ENCODE measurements around the gene FOXL3. TPM values are rescaled to one million over a fixed set of nuclear protein-coding genes. Genes with fewer than 3 reads are reported as not detected.
A peak's percentile ranks its signal among the peaks of the same experiment; 100 is the strongest.

Gene FOXL3
- total RNA-seq, 2 experiments from 2014 or later = not detected

DNA sequence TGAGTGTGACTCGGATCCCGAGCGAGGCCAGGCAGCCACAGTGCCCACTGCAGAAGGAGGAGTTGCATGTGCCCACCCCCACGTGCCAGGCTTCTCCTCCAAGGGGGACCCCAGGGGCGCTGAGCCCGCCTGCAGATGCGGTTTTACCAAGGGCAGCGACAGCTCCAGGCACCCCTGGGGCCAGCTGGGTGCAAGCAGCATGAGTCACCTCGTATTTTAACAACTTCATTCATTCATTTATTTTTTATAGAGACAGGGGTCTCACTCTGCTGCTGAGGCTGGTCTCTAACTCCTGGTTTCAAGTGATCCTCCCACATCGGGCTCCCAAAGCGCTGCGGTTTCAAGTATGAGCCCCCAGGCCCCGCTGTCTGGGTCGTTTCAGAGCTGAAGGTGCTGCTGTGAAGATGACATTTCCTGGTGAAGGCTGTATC lies 1.3 kb upstream of the FOXL3 start:
- H3K4me1 Mint-ChIP-seq (ENCODE audit: low read depth) = no peaks in the 10 kb centered on the region
- H3K36me3 Mint-ChIP-seq (ENCODE audit: low read depth) = no peaks in the 10 kb centered on the region
- Histone ChIP-seq H3K27me3 (ENCODE audit: control insufficient read depth in 1 of 2, insufficient read depth in 2 of 2, low read length in 2 of 2) (peaks cover 33 to 47% of the 10 kb centered on the region in 2 experiments), H3K4me3 (ENCODE audit: low read length) (no peak overlapping the region), H3K36me3 (ENCODE audit: insufficient read depth, low read length) (no peaks in the 10 kb centered on the region), H3K4me1 (ENCODE audit: insufficient read depth, low read length) (no peaks in the 10 kb centered on the region), H3K27ac (ENCODE audit: low read depth in 1 of 2, low read length in 2 of 2) (no peak overlapping the region), H3K9me3 (ENCODE audit: control insufficient read depth in 1 of 2, insufficient read depth in 1 of 2, low read length in 2 of 2) (peaks cover 0 to 22% of the 10 kb centered on the region in 2 experiments)
- ChIA-PET CTCF (no interaction called here), POLR2A (no interaction called here)
- intact Hi-C loops (cut with DNase I, micrococcal nuclease) = no loop called here
- TF ChIP-seq, protein P1, sequence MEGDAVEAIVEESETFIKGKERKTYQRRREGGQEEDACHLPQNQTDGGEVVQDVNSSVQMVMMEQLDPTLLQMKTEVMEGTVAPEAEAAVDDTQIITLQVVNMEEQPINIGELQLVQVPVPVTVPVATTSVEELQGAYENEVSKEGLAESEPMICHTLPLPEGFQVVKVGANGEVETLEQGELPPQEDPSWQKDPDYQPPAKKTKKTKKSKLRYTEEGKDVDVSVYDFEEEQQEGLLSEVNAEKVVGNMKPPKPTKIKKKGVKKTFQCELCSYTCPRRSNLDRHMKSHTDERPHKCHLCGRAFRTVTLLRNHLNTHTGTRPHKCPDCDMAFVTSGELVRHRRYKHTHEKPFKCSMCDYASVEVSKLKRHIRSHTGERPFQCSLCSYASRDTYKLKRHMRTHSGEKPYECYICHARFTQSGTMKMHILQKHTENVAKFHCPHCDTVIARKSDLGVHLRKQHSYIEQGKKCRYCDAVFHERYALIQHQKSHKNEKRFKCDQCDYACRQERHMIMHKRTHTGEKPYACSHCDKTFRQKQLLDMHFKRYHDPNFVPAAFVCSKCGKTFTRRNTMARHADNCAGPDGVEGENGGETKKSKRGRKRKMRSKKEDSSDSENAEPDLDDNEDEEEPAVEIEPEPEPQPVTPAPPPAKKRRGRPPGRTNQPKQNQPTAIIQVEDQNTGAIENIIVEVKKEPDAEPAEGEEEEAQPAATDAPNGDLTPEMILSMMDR (IDR thresholded peaks at IDR 0.05) = no peak
- H3K27ac Mint-ChIP-seq = no peak overlapping the region
- DNase-seq (peak in 1 of 14 experiments; percentile 16), ATAC-seq (ENCODE audit: poor library complexity) (no peak)
- no peak overlapping the region for H3K4me3 Mint-ChIP-seq
- H3K9me3 Mint-ChIP-seq = no peaks in the 10 kb centered on the region
- peaks cover 49% of the 10 kb centered on the region for H3K27me3 Mint-ChIP-seq

- H3K4me1 ChIP-seq (ENCODE audit: insufficient read depth, low read length) = no peaks in the 10 kb centered on the region
- Mint-ChIP-seq H3K27ac (no peak overlapping the region), H3K36me3 (ENCODE audit: low read depth) (no peaks in the 10 kb centered on the region), H3K4me1 (ENCODE audit: low read depth) (no peaks in the 10 kb centered on the region), H3K27me3 (peaks cover 49% of the 10 kb centered on the region), H3K4me3 (no peak overlapping the region), H3K9me3 (no peaks in the 10 kb centered on the region)
- CTCF ChIA-PET = no interaction called here
- peaks cover 34 to 53% of the 10 kb centered on the region in 2 experiments for H3K27me3 ChIP-seq (ENCODE audit: control insufficient read depth in 1 of 2, insufficient read depth in 2 of 2, low read length in 2 of 2)
- H3K9me3 ChIP-seq (ENCODE audit: control insufficient read depth in 1 of 2, insufficient read depth in 1 of 2, low read length in 2 of 2) = peaks cover 0 to 27% of the 10 kb centered on the region in 2 experiments
- H3K36me3 ChIP-seq (ENCODE audit: insufficient read depth, low read length) = no peaks in the 10 kb centered on the region
- H3K4me3 ChIP-seq (ENCODE audit: low read length) = no peak overlapping the region
- peak in 1 of 14 experiments; percentile 25 for DNase-seq
- POLR2A ChIA-PET = no interaction called here
- no peak overlapping the region for H3K27ac ChIP-seq (ENCODE audit: low read depth in 1 of 2, low read length in 2 of 2)
- intact Hi-C loops (cut with DNase I, micrococcal nuclease) = no loop called here
- TF ChIP-seq, protein P1 (IDR thresholded peaks at IDR 0.05) = no peak
- no peak for ATAC-seq (ENCODE audit: poor library complexity)
Observed at GRCh38 chr7:289209-289755, 688 bp upstream of the FOXL3 start.

- TF ChIP-seq, protein P1 (IDR thresholded peaks at IDR 0.05) = no peak
- H3K4me1 ChIP-seq (ENCODE audit: insufficient read depth, low read length) = no peaks in the 10 kb centered on the region
- no peaks in the 10 kb centered on the region for H3K4me1 Mint-ChIP-seq (ENCODE audit: low read depth)
- intact Hi-C loops (cut with DNase I, micrococcal nuclease) = no loop called here
- H3K36me3 ChIP-seq (ENCODE audit: insufficient read depth, low read length) = no peaks in the 10 kb centered on the region
- peaks cover 39 to 55% of the 10 kb centered on the region in 2 experiments for H3K27me3 ChIP-seq (ENCODE audit: control insufficient read depth in 1 of 2, insufficient read depth in 2 of 2, low read length in 2 of 2)
- H3K27me3 Mint-ChIP-seq = peaks cover 43% of the 10 kb centered on the region
- H3K36me3 Mint-ChIP-seq (ENCODE audit: low read depth) = no peaks in the 10 kb centered on the region
- ATAC-seq (ENCODE audit: poor library complexity) (no peak), DNase-seq (peak in 1 of 14 experiments; percentile 27)
- ChIA-PET CTCF (no interaction called here), POLR2A (no interaction called here)
- H3K9me3 Mint-ChIP-seq = no peaks in the 10 kb centered on the region
- no peak overlapping the region for H3K27ac ChIP-seq (ENCODE audit: low read depth in 1 of 2, low read length in 2 of 2)
- no peak overlapping the region for H3K27ac Mint-ChIP-seq
- H3K9me3 ChIP-seq (ENCODE audit: control insufficient read depth in 1 of 2, insufficient read depth in 1 of 2, low read length in 2 of 2) = peaks cover 0 to 31% of the 10 kb centered on the region in 2 experiments
- no peak overlapping the region for H3K4me3 Mint-ChIP-seq
- H3K4me3 ChIP-seq (ENCODE audit: low read length) = no peak overlapping the region
Observed at GRCh38 chr7:290554-291372, 793 bp downstream of the FOXL3 start.
